HCT116 (cell line): Measurements from ENCODE around the gene NUP210. TPM values are rescaled to one million over a fixed set of nuclear protein-coding genes. Genes with fewer than 3 reads are reported as not detected.

Source experiments
- ATAC-seq: fragments of 200-7000 bp; cut with Tn5 transposase; 2 replicates; pipeline ENCODE4 v1.9.1; 2020; ENCODE audit warnings: mild to moderate bottlenecking, moderate library complexity
- BruUV-seq: library from RNA; stranded (reverse); fragments of 400-500 nt; replicated peaks from 2 replicates; lab custom pipeline; 2021; lab: Mats Ljungman, UMichigan
- CTCF ChIA-PET: fragments of 300-600 bp; sonication (Branson Sonifier 250); formaldehyde crosslinking; loops from one replicate; lab custom pipeline; 2021; ENCODE audit warnings: antibody characterized with exemption; lab: Charles Lee
- POLR2A ChIA-PET: fragments of 300-600, 350-600 bp; sonication (Branson Sonifier 250); formaldehyde crosslinking; loops from one replicate; lab custom pipeline; 2021; ENCODE audit warnings: antibody characterized with exemption; lab: Charles Lee
- RAD21 ChIA-PET, 2 experiments: fragments of 300-600 bp; sonication (Branson Sonifier 250); formaldehyde crosslinking; loops; one replicate each; lab custom pipeline; 2023; ENCODE audit warnings: low total read pairs in 2 of 2; ENCODE audit not compliant: uncharacterized antibody in 2 of 2, unreplicated experiment in 2 of 2, low non-redundant PET in 1 of 2; lab: Charles Lee
- DNase-seq: peaks from one replicate; pipeline ENCODE4 v3.0.0-alpha.2; 2010; ENCODE audit warnings: low read depth, low spot score
- H2AFZ ChIP-seq: fragments of 200-600 bp; shearing (Covaris generic), sonication (generic); 2 replicates; pipeline ENCODE4 v1.6.1; 2017; ENCODE audit warnings: low read depth, mixed run types, mixed read lengths, antibody characterized with exemption, low read length; ENCODE audit not compliant: poor library complexity, severe bottlenecking
- H3K27ac ChIP-seq: 2 replicates; pipeline ENCODE4 v1.5.1; 2012; ENCODE audit warnings: low read depth, low read length
- H3K27me3 ChIP-seq: fragments of 200-600 bp; sonication (generic); 2 replicates; pipeline ENCODE4 v1.6.1; 2016; ENCODE audit warnings: mixed run types, low read length, mixed read lengths; ENCODE audit not compliant: insufficient read depth
- H3K36me3 ChIP-seq, 2 experiments: fragments of 200-500 bp in 1 of 2; fragments of 200-600 bp in 1 of 2; sonication (Bioruptor generic) in 1 of 2; sonication (generic) in 1 of 2; 2 replicates each; pipeline versions ENCODE4 v1.5.1 to v1.6.1; 2014 to 2016; ENCODE audit warnings: low read length in 2 of 2, inconsistent platforms in 1 of 2, mixed read lengths in 1 of 2, mixed run types in 1 of 2; ENCODE audit not compliant: insufficient read depth in 2 of 2, control insufficient read depth in 1 of 2
- H3K4me1 ChIP-seq, 2 experiments: fragments of 200-600 bp in 1 of 2; sonication (generic) in 1 of 2; 2 replicates each; pipeline versions ENCODE4 v1.5.1 to v1.6.1; 2012 to 2017; ENCODE audit warnings: low read length in 2 of 2, inconsistent platforms in 1 of 2, mild to moderate bottlenecking in 1 of 2, mixed read lengths in 1 of 2, mixed run types in 1 of 2, moderate library complexity in 1 of 2; ENCODE audit not compliant: insufficient read depth in 2 of 2, control insufficient read depth in 1 of 2
- H3K4me2 ChIP-seq: fragments of 200-600 bp; sonication (generic); 2 replicates; pipeline ENCODE4 v1.6.1; 2017; ENCODE audit warnings: mixed run types, low read length, mixed read lengths
- H3K4me3 ChIP-seq, 2 experiments: fragments of 200-600 bp in 1 of 2; sonication (generic) in 1 of 2; replicated peaks in 1 of 2; 2 replicates each; pipeline ENCODE4 v1.5.1; 2011 to 2016; ENCODE audit warnings: low read length in 2 of 2, control low read depth in 1 of 2, low read depth in 1 of 2, mild to moderate bottlenecking in 1 of 2, mixed read lengths in 1 of 2, mixed run types in 1 of 2
- H3K79me2 ChIP-seq: fragments of 200-600 bp; sonication (generic); 2 replicates; pipeline ENCODE4 v1.6.1; 2017; ENCODE audit warnings: mild to moderate bottlenecking, mixed run types, low read length, moderate library complexity, mixed read lengths; ENCODE audit not compliant: insufficient read depth
- H3K9ac ChIP-seq: fragments of 200-600 bp; sonication (generic); 2 replicates; pipeline ENCODE4 v1.6.1; 2016; ENCODE audit warnings: low read length, mixed read lengths
- H3K9me2 ChIP-seq: fragments of 200-600 bp; sonication (generic), shearing (Covaris generic); 2 replicates; pipeline ENCODE4 v1.6.1; 2017; ENCODE audit warnings: mixed run types, mild to moderate bottlenecking, moderate library complexity; ENCODE audit not compliant: insufficient read depth
- H3K9me3 ChIP-seq, 2 experiments: fragments of 200-500 bp in 1 of 2; fragments of 200-600 bp in 1 of 2; sonication (Bioruptor generic) in 1 of 2; sonication (generic) in 1 of 2; 2 replicates each; pipeline ENCODE4 v1.6.1; 2014 to 2017; ENCODE audit warnings: low read length in 2 of 2, mixed read lengths in 2 of 2, inconsistent platforms in 1 of 2, low read depth in 1 of 2, mild to moderate bottlenecking in 1 of 2, mixed run types in 1 of 2, moderate library complexity in 1 of 2; ENCODE audit not compliant: control insufficient read depth in 1 of 2, insufficient read depth in 1 of 2
- H4K20me1 ChIP-seq: fragments of 200-600 bp; sonication (generic), shearing (Covaris generic); 2 replicates; pipeline ENCODE4 v1.6.1; 2017; ENCODE audit warnings: mixed run types, mild to moderate bottlenecking, moderate library complexity; ENCODE audit not compliant: insufficient read depth
- CBX3 ChIP-seq: IDR thresholded peaks from 2 replicates; pipeline ENCODE4 v1.6.1; 2012; ENCODE audit warnings: low read depth
- CEBPB ChIP-seq: IDR thresholded peaks from 2 replicates; pipeline ENCODE4 v1.6.1; 2012; ENCODE audit warnings: low read depth
- EGR1 ChIP-seq: IDR thresholded peaks from 2 replicates; pipeline ENCODE4 v1.6.1; 2012; ENCODE audit warnings: low read depth
- ELF1 ChIP-seq: IDR thresholded peaks from 2 replicates; pipeline ENCODE4 v1.6.1; 2012; ENCODE audit warnings: low read depth, borderline replicate concordance
- EZH2 ChIP-seq: fragments of 200-600 bp; sonication (generic); IDR thresholded peaks from 2 replicates; pipeline ENCODE4 v1.6.1; 2017; ENCODE audit warnings: antibody characterized with exemption, mixed run types
- FOSL1 ChIP-seq: IDR thresholded peaks from 2 replicates; pipeline ENCODE4 v1.6.1; 2012; ENCODE audit warnings: low read depth
- JUND ChIP-seq: IDR thresholded peaks from 2 replicates; pipeline ENCODE4 v1.6.1; 2012
- POLR2A ChIP-seq: IDR thresholded peaks from 2 replicates; pipeline ENCODE4 v1.7.0; 2011; ENCODE audit warnings: borderline replicate concordance; ENCODE audit not compliant: insufficient read depth, insufficient read length; ENCODE audit errors: extremely low read depth
- POLR2AphosphoS5 ChIP-seq: IDR thresholded peaks from 2 replicates; pipeline ENCODE4 v1.6.1; 2011; ENCODE audit warnings: mild to moderate bottlenecking, low read depth, low read length, moderate library complexity
- RAD21 ChIP-seq: IDR thresholded peaks from 2 replicates; pipeline ENCODE4 v1.6.1; 2012; ENCODE audit warnings: low read depth, mild to moderate bottlenecking
- SIN3A ChIP-seq: IDR thresholded peaks from 2 replicates; pipeline ENCODE4 v1.6.1; 2012; ENCODE audit warnings: low read depth
- SRF ChIP-seq: IDR thresholded peaks from 2 replicates; pipeline ENCODE4 v1.6.1; 2012; ENCODE audit warnings: low read depth
- TCF7L2 ChIP-seq: IDR thresholded peaks from 2 replicates; pipeline ENCODE4 v1.7.0; 2011; ENCODE audit warnings: borderline replicate concordance, inconsistent platforms; ENCODE audit not compliant: insufficient read depth, insufficient read length; ENCODE audit errors: extremely low read depth
- YY1 ChIP-seq: IDR thresholded peaks from 2 replicates; pipeline ENCODE4 v1.6.1; 2011; ENCODE audit warnings: low read length, low read depth, moderate library complexity, mild to moderate bottlenecking; ENCODE audit not compliant: insufficient replicate concordance; ENCODE audit errors: extremely low read depth
- ZFX ChIP-seq: fragments of 450-650 bp; IDR thresholded peaks from 2 replicates; pipeline ENCODE4 v1.6.1; 2017
- ZNF274 ChIP-seq: fragments of 200-500 bp; sonication (Bioruptor generic); IDR thresholded peaks from 2 replicates; pipeline ENCODE4 v1.6.1; 2014; ENCODE audit warnings: mild to moderate bottlenecking, low read depth, low read length, inconsistent platforms
- intact Hi-C: fragments of 100-400 bp; cut with micrococcal nuclease; formaldehyde crosslinking; loops from 2 replicates; pipeline ENCODE4 v1.10.0; 2022
- total RNA-seq: library from RNA; stranded (reverse); gene quantifications from one replicate; pipeline ENCODE4 v1.2.1, GENCODE V29; 2021; ENCODE audit not compliant: unreplicated experiment
- TF ChIP-seq, protein P1 (sequence below): IDR thresholded peaks from 2 replicates; pipeline ENCODE4 v1.6.1; 2012
- TF ChIP-seq, protein P2 (sequence below): IDR thresholded peaks from 2 replicates; pipeline ENCODE4 v1.6.1; 2012
- TF ChIP-seq, protein P3 (sequence below): IDR thresholded peaks from 2 replicates; pipeline ENCODE4 v1.6.1; 2012; ENCODE audit warnings: low read depth
- TF ChIP-seq, protein P4 (sequence below), 3 experiments: fragments of 200-600 bp in 1 of 3; sonication (generic) in 1 of 3; IDR thresholded peaks in 2 of 3; conservative IDR thresholded peaks in 1 of 3; 2 replicates each; pipeline ENCODE4 v1.5.1; 2012 to 2017; ENCODE audit warnings: low read depth in 2 of 3, low read length in 2 of 3, antibody characterized with exemption in 1 of 3, borderline replicate concordance in 1 of 3, control low read depth in 1 of 3, mild to moderate bottlenecking in 1 of 3, mixed read lengths in 1 of 3, mixed run types in 1 of 3, moderate library complexity in 1 of 3; ENCODE audit not compliant: insufficient read depth in 1 of 3

NUP210 gene
- total RNA-seq, 1 experiment from 2014 or later, result 74.9 TPM

DNA sequence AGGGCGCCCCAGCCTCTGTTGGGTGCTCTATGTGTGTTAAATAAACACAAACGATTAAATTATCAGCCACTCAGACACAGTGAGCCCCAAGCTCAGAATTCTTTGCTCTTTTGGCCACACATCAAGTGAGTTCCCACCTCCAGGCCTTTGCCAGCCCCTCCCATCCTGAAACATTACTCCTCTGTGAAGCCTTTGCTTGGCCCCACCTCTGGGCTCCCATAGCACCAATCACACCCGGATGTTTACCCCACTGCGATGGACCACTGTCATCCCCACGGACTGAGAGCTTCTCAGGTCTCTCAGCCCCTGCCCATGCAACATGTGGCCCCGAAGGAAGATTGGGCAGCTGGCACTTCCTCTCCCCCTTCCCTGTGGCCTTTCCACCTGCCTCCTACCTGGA is 85.1 kb downstream of the NUP210 start:
- H3K36me3 ChIP-seq, result peaks cover 9 to 12% of the 10 kb centered on the region in 2 experiments; a peak in 2 of 4 replicates
- no peak overlapping the region for H3K27ac ChIP-seq
- H3K9me2 ChIP-seq, result no peaks in the 10 kb centered on the region
- DNase-seq (no peak), ATAC-seq (0 out of 2 replicates have a peak, but pooled peaks have one; percentile 18)
- no peaks in the 10 kb centered on the region for H4K20me1 ChIP-seq
- no peak overlapping the region for H3K9ac ChIP-seq
- no peak overlapping the region for H3K4me2 ChIP-seq
- TF ChIP-seq CBX3 (no peak), POLR2A (no peak), RAD21 (no peak), FOSL1 (no peak), EGR1 (no peak), SRF (no peak), POLR2AphosphoS5 (no peak), CEBPB (no peak), JUND (no peak), EZH2 (no peak), ZNF274 (no peak), SIN3A (no peak), TCF7L2 (no peak), YY1 (no peak), ZFX (no peak), ELF1 (no peak)
- TF ChIP-seq, protein P1, sequence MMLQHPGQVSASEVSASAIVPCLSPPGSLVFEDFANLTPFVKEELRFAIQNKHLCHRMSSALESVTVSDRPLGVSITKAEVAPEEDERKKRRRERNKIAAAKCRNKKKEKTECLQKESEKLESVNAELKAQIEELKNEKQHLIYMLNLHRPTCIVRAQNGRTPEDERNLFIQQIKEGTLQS, result no peak
- TF ChIP-seq, protein P2, sequence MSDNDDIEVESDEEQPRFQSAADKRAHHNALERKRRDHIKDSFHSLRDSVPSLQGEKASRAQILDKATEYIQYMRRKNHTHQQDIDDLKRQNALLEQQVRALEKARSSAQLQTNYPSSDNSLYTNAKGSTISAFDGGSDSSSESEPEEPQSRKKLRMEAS, result no peak
- TF ChIP-seq, protein P3, sequence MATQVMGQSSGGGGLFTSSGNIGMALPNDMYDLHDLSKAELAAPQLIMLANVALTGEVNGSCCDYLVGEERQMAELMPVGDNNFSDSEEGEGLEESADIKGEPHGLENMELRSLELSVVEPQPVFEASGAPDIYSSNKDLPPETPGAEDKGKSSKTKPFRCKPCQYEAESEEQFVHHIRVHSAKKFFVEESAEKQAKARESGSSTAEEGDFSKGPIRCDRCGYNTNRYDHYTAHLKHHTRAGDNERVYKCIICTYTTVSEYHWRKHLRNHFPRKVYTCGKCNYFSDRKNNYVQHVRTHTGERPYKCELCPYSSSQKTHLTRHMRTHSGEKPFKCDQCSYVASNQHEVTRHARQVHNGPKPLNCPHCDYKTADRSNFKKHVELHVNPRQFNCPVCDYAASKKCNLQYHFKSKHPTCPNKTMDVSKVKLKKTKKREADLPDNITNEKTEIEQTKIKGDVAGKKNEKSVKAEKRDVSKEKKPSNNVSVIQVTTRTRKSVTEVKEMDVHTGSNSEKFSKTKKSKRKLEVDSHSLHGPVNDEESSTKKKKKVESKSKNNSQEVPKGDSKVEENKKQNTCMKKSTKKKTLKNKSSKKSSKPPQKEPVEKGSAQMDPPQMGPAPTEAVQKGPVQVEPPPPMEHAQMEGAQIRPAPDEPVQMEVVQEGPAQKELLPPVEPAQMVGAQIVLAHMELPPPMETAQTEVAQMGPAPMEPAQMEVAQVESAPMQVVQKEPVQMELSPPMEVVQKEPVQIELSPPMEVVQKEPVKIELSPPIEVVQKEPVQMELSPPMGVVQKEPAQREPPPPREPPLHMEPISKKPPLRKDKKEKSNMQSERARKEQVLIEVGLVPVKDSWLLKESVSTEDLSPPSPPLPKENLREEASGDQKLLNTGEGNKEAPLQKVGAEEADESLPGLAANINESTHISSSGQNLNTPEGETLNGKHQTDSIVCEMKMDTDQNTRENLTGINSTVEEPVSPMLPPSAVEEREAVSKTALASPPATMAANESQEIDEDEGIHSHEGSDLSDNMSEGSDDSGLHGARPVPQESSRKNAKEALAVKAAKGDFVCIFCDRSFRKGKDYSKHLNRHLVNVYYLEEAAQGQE, result no peak
- TF ChIP-seq, protein P4, sequence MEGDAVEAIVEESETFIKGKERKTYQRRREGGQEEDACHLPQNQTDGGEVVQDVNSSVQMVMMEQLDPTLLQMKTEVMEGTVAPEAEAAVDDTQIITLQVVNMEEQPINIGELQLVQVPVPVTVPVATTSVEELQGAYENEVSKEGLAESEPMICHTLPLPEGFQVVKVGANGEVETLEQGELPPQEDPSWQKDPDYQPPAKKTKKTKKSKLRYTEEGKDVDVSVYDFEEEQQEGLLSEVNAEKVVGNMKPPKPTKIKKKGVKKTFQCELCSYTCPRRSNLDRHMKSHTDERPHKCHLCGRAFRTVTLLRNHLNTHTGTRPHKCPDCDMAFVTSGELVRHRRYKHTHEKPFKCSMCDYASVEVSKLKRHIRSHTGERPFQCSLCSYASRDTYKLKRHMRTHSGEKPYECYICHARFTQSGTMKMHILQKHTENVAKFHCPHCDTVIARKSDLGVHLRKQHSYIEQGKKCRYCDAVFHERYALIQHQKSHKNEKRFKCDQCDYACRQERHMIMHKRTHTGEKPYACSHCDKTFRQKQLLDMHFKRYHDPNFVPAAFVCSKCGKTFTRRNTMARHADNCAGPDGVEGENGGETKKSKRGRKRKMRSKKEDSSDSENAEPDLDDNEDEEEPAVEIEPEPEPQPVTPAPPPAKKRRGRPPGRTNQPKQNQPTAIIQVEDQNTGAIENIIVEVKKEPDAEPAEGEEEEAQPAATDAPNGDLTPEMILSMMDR (IDR thresholded peaks at IDR 0.05 in 2 of 3, conservative IDR thresholded peaks at IDR 0.05 in 1 of 3; ENCODE audit: borderline replicate concordance in 1 of 3, insufficient read depth in 1 of 3, low read depth in 2 of 3, low read length in 2 of 3), result no peak
- CTCF ChIA-PET, result no interaction called here
- H3K4me1 ChIP-seq, result no peaks in the 10 kb centered on the region
- intact Hi-C loops, result no loop called here
- no peak overlapping the region for H2AFZ ChIP-seq
- H3K4me3 ChIP-seq, result no peak overlapping the region
- RAD21 ChIA-PET, result no interaction called here
- POLR2A ChIA-PET, result no interaction called here
- BruUV-seq, result no TSS peak
- no peaks in the 10 kb centered on the region for H3K9me3 ChIP-seq
- no peaks in the 10 kb centered on the region for H3K79me2 ChIP-seq
- no peaks in the 10 kb centered on the region for H3K27me3 ChIP-seq
